Tibial nerve (tissue), 4 donors: ENCODE data around the gene VPS37D. TPM values are rescaled to one million over a fixed set of nuclear protein-coding genes. Genes with fewer than 3 reads are reported as not detected.
A peak's percentile ranks its signal among the peaks of the same experiment; 100 is the strongest.

Experiments
- DNase-seq, 2 donors: peaks; one replicate each; pipeline ENCODE4 v3.0.0-alpha.2; 2019; ENCODE audit warnings: low spot score in 2 of 2
- H3K27ac ChIP-seq, 4 donors: fragments of 200-600 bp; sonication (generic) in 3 of 4; one replicate each; pipeline ENCODE4 v1.5.1; 2017 to 2019; ENCODE audit warnings: mild to moderate bottlenecking in 1 of 4
- H3K27me3 ChIP-seq, 2 donors: fragments of 200-600 bp; sonication (generic) in 1 of 2; one replicate each; pipeline versions ENCODE4 v1.5.1 to v1.6.0; 2017 to 2019
- H3K36me3 ChIP-seq, 3 donors: fragments of 200-600 bp; sonication (generic); one replicate each; pipeline ENCODE4 v1.5.1; 2018 to 2019
- H3K4me1 ChIP-seq, 4 donors: fragments of 200-600 bp; sonication (generic) in 3 of 4; one replicate each; pipeline ENCODE4 v1.5.1; 2017 to 2019
- H3K4me3 ChIP-seq, 4 donors: fragments of 200-600 bp; sonication (generic) in 3 of 4; one replicate each; pipeline ENCODE4 v1.5.1; 2017 to 2019; ENCODE audit warnings: mild to moderate bottlenecking in 1 of 4, moderate library complexity in 1 of 4
- H3K9me3 ChIP-seq, 4 donors: fragments of 200-600 bp; sonication (generic) in 3 of 4; one replicate each; pipeline ENCODE4 v1.5.1; 2017 to 2019
- EP300 ChIP-seq, 2 donors: sonication (generic); formaldehyde crosslinking; IDR thresholded peaks; one replicate each; pipeline ENCODE4 v1.6.1; 2017; ENCODE audit warnings: antibody characterized with exemption in 2 of 2, mild to moderate bottlenecking in 1 of 2
- POLR2A ChIP-seq, 2 donors: fragments of 450-650 bp; IDR thresholded peaks; one replicate each; pipeline ENCODE4 v1.6.1; 2017; ENCODE audit warnings: antibody characterized with exemption in 2 of 2, mild to moderate bottlenecking in 2 of 2, moderate library complexity in 2 of 2
- WGBS, 2 donors: methylation state at CpG; one replicate each; pipeline ENCODE4 v1.1.5; 2018; 5-methylcytosine and 5-hydroxymethylcytosine counted together
- total RNA-seq, 4 donors: library from RNA; depleted of rRNA; stranded (reverse); fragments of >200 nt; gene quantifications; one replicate each; pipeline ENCODE4 v1.1.0, GENCODE V29; 2016
- TF ChIP-seq, protein P1 (sequence below), 5 experiments: fragments of 200-600 bp in 3 of 5; fragments of 450-650 bp in 2 of 5; sonication (generic) in 3 of 5; IDR thresholded peaks; one replicate each; pipeline ENCODE4 v1.5.1; 2016 to 2019; ENCODE audit warnings: antibody characterized with exemption in 5 of 5, mild to moderate bottlenecking in 3 of 5, moderate library complexity in 2 of 5

VPS37D gene
- total RNA-seq, 4 donors from 2014 or later = 1.1 to 4.2 (median 3.4) TPM

DNA sequence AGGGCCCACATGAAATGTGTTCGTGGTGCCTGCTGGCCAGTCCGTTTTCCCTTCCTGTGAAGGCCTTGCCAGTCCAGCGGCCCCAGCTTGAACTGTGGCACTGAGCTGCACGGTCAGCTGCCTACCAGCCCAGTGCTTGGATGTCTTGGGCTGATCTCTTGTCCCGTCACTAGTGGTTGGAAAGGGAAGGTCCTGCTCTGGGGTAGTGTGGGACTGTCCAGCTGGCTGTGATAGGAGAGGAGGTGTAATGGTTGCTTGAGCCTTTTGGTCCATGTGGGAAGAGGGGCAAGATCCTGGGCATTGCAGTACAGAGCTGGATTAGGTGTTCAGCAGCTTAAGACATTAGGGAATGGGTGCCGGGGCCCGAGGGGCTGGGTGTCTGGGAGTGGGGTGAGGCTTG, 30.8 kb downstream of the VPS37D start:
- WGBS, 2 donors = 76 to 93% methylated on average over 7 of the region's 7 CpGs
- DNase-seq = no peak
- no peak overlapping the region for H3K4me3 ChIP-seq
- peaks cover 0 to 1% (median 0%) of the 10 kb centered on the region in 4 donors for H3K4me1 ChIP-seq
- H3K27me3 ChIP-seq = no peaks in the 10 kb centered on the region
- H3K36me3 ChIP-seq = peaks cover under 1 to 93% (median 40%) of the 10 kb centered on the region in 3 donors
- H3K27ac ChIP-seq = no peak overlapping the region
- no peaks in the 10 kb centered on the region for H3K9me3 ChIP-seq
- no peak for TF ChIP-seq EP300 (IDR thresholded peaks at IDR 0.05)
- no peak for TF ChIP-seq POLR2A (IDR thresholded peaks at IDR 0.05)
- TF ChIP-seq, protein P1, sequence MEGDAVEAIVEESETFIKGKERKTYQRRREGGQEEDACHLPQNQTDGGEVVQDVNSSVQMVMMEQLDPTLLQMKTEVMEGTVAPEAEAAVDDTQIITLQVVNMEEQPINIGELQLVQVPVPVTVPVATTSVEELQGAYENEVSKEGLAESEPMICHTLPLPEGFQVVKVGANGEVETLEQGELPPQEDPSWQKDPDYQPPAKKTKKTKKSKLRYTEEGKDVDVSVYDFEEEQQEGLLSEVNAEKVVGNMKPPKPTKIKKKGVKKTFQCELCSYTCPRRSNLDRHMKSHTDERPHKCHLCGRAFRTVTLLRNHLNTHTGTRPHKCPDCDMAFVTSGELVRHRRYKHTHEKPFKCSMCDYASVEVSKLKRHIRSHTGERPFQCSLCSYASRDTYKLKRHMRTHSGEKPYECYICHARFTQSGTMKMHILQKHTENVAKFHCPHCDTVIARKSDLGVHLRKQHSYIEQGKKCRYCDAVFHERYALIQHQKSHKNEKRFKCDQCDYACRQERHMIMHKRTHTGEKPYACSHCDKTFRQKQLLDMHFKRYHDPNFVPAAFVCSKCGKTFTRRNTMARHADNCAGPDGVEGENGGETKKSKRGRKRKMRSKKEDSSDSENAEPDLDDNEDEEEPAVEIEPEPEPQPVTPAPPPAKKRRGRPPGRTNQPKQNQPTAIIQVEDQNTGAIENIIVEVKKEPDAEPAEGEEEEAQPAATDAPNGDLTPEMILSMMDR (IDR thresholded peaks at IDR 0.05) = no peak

DNA sequence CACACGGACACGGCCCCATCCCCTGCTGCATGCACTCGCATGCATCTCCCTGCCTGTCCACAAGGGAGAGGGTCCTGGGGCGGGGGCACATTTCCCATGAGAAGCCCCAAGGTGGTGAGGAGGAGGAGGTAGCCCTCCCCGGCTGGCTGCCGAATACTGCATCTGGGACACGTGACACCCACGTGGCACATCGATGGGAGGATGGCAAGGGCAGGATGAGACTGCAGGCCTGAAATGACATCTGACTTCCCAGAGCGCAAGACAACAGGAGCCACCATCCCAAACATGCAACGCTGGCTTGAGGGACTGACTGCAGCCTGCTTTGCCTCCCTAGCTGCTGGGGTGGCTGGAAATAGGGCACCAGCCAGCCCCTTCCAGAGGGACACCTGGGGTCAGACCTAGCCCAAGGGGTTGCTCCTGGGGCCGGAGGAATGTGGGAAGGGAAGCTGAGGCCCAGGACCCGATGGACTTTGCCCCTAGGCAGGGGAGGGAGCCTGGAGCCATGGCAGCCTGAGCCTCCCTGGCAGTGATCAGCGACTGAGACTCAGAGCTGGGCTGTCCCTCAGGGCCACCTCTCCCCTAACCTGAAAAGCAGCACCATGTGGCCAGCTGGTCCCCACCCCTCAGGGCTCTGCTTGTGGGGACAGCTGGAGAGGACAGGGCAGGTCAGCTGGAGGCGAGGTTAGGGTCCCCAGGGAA, 31.9 kb downstream of the VPS37D start:
- no peak for DNase-seq
- H3K27ac ChIP-seq = no peak overlapping the region
- H3K4me1 ChIP-seq = peaks cover 0 to 12% (median 0%) of the 10 kb centered on the region in 4 donors
- no peak overlapping the region for H3K4me3 ChIP-seq
- no peaks in the 10 kb centered on the region for H3K9me3 ChIP-seq
- peaks cover 0 to 82% (median 29%) of the 10 kb centered on the region in 3 donors for H3K36me3 ChIP-seq
- H3K27me3 ChIP-seq = no peaks in the 10 kb centered on the region
- TF ChIP-seq EP300 (IDR thresholded peaks at IDR 0.05) (no peak), POLR2A (IDR thresholded peaks at IDR 0.05) (no peak)
- TF ChIP-seq, protein P1 (IDR thresholded peaks at IDR 0.05) = no peak
- 83% methylated on average over 13 to 15 of the region's 15 CpGs for WGBS, 2 donors

DNA sequence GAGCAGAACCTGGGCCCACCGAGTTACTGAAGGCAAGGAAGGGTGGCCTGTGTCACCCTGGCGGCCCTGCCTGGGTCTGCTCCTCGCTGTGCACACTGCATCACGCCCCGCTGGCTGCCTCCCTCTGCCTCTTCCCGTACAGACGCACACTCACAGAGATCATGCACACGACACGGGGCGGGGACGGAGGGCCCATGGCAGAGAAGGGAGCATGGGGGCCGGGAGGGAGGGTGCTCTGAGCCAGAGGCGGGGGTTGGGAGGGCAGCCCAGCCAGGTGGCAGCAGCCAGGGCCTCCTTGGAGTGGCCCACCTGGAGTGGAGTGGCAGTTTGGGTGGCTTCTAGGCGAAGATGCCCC, 32.4 kb downstream of the VPS37D start:
- H3K4me3 ChIP-seq = no peak overlapping the region
- WGBS, 2 donors = 81 to 84% methylated on average over 9 to 14 of the region's 14 CpGs
- no peak overlapping the region for H3K27ac ChIP-seq
- H3K4me1 ChIP-seq = peaks cover 0 to 14% (median 0%) of the 10 kb centered on the region in 4 donors
- TF ChIP-seq POLR2A (IDR thresholded peaks at IDR 0.05) = no peak
- TF ChIP-seq EP300 (IDR thresholded peaks at IDR 0.05) = no peak
- TF ChIP-seq, protein P1 (IDR thresholded peaks at IDR 0.05) = no peak
- H3K36me3 ChIP-seq = peaks cover 0 to 77% (median 24%) of the 10 kb centered on the region in 3 donors
- DNase-seq = no peak
- H3K9me3 ChIP-seq = no peaks in the 10 kb centered on the region
- H3K27me3 ChIP-seq = no peaks in the 10 kb centered on the region

DNA sequence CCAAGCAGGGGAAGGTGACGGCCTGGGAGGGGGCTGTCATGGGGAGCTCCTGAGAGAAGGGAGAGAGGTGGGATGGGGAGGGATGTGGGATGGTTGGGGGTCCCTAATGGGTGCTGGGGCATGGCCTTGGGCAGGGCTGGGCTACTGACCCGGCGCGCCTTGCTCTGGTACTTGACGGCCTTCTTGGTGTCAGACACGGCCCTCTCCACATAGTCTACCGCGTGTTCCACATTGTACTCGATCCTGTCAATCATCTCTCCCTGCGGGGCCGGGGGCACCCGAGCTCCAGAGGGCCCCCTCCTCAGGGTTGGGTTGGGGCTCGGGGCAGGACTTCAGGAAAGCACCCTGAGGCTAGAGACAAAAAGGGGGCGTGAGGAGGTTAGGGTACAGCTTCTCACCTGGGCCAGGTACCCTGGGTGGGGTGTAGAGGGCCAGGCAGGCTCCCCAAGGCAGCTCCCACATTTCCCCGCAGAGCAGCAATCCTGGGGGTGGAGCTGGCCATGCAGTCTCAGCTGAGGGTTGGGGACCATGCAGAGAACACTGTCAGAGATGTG, 33.0 kb downstream of the VPS37D start:
- 84 to 86% methylated on average over 15 of the region's 15 CpGs for WGBS, 2 donors
- Histone ChIP-seq H3K36me3 (peaks cover 0 to 70% (median 19%) of the 10 kb centered on the region in 3 donors), H3K4me1 (peaks cover 0 to 14% (median 0%) of the 10 kb centered on the region in 4 donors), H3K27me3 (no peaks in the 10 kb centered on the region), H3K9me3 (no peaks in the 10 kb centered on the region), H3K4me3 (no peak overlapping the region), H3K27ac (no peak overlapping the region)
- TF ChIP-seq, protein P1 (IDR thresholded peaks at IDR 0.05) = no peak
- TF ChIP-seq EP300 (IDR thresholded peaks at IDR 0.05) (no peak), POLR2A (IDR thresholded peaks at IDR 0.05) (no peak)
- no peak for DNase-seq

DNA sequence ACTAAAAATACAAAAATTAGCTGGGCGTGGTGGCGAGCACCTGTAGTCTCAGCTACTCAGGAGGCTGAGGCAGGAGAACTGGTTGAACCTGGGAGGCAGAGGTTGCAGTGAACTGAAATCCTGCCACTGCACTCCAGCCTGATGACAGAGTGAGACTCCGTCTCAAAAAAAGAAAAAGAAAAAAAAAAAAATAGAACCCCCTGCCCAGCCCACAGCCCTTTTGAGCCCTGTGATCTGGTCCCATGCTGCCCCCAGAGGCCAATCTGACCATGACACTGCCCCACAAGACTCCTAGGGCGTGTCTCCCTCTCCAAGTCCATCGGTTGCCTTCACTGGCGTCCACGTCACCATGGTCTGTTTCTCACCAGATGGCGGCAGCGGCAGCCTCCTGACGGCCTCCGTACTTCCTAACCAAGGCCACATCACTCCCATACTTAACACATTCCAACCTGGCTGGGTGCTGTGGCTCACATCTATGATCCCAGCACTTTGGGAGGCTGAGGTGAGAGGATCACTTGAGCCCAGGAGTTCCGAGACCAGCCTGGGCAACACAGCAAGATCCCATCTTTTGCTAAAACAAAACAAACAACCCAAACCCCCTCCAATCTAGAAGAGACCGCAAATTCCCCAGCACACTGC, 33.8 kb downstream of the VPS37D start:
- Histone ChIP-seq H3K27ac (no peak overlapping the region), H3K9me3 (no peaks in the 10 kb centered on the region), H3K36me3 (peaks cover 0 to 63% (median 14%) of the 10 kb centered on the region in 3 donors), H3K4me3 (no peak overlapping the region), H3K27me3 (no peaks in the 10 kb centered on the region), H3K4me1 (peaks cover 0 to 14% (median 0%) of the 10 kb centered on the region in 4 donors)
- TF ChIP-seq EP300 (IDR thresholded peaks at IDR 0.05) = no peak
- TF ChIP-seq, protein P1 (IDR thresholded peaks at IDR 0.05) = peak in 3 of 5 experiments; percentile 12 to 46 (median 32)
- WGBS, 2 donors = 67 to 74% methylated on average over 13 of the region's 13 CpGs
- DNase-seq = no peak
